Breast epithelium (tissue), 4 donors: ENCODE data around the gene DNAH9. TPM values are rescaled to one million over a fixed set of nuclear protein-coding genes. Genes with fewer than 3 reads are reported as not detected.

ENCODE experiments used
- DNase-seq, 2 donors: peaks; one replicate each; pipeline ENCODE4 v3.0.0-alpha.2; 2019; ENCODE audit warnings: low spot score in 2 of 2
- H3K27ac ChIP-seq, 2 donors: fragments of 200-600 bp; sonication (generic) in 1 of 2; one replicate each; pipeline ENCODE4 v1.5.1; 2016 to 2019; ENCODE audit warnings: mild to moderate bottlenecking in 1 of 2
- H3K27me3 ChIP-seq, 2 donors: fragments of 200-600 bp; sonication (generic) in 1 of 2; one replicate each; pipeline versions ENCODE4 v1.5.1 to v1.6.0; 2017 to 2019; ENCODE audit warnings: control low read depth in 1 of 2, mild to moderate bottlenecking in 1 of 2
- H3K36me3 ChIP-seq: fragments of 200-600 bp; one replicate; pipeline ENCODE4 v1.5.1; 2019
- H3K4me1 ChIP-seq, 2 donors: fragments of 200-600 bp; sonication (generic); one replicate each; pipeline ENCODE4 v1.5.1; 2016 to 2019; ENCODE audit warnings: control low read depth in 1 of 2
- H3K4me3 ChIP-seq, 3 donors: fragments of 200-600 bp; sonication (generic); 1 replicate in 2 of 3; 2 replicates in 1 of 3; pipeline ENCODE4 v1.5.1; 2016 to 2019; ENCODE audit warnings: mild to moderate bottlenecking in 3 of 3, moderate library complexity in 2 of 3
- H3K9me3 ChIP-seq, 2 donors: fragments of 200-600 bp; sonication (generic) in 1 of 2; one replicate each; pipeline ENCODE4 v1.5.1; 2016 to 2019; ENCODE audit warnings: control low read depth in 1 of 2
- POLR2A ChIP-seq: fragments of 450-650 bp; IDR thresholded peaks from one replicate; pipeline ENCODE4 v1.6.1; 2016; ENCODE audit warnings: antibody characterized with exemption, mild to moderate bottlenecking, moderate library complexity
- POLR2AphosphoS5 ChIP-seq, 3 donors: sonication (generic); formaldehyde crosslinking; IDR thresholded peaks; one replicate each; pipeline ENCODE4 v1.6.1; 2017; ENCODE audit warnings: antibody characterized with exemption in 3 of 3
- intact Hi-C: fragments of 100-400 bp; cut with DNase I; formaldehyde crosslinking; loops from one replicate; pipeline ENCODE4 v1.15.1; 2023; ENCODE audit warnings: low total_unique reads
- total RNA-seq, 3 donors: library from RNA; depleted of rRNA; stranded (reverse); fragments of >200 nt; gene quantifications; one replicate each; pipeline ENCODE4 v1.1.0, GENCODE V29; 2016
- TF ChIP-seq, protein P1 (sequence below), 3 donors: fragments of 450-650 bp; IDR thresholded peaks; one replicate each; pipeline ENCODE4 v1.5.1; 2016 to 2017; ENCODE audit warnings: antibody characterized with exemption in 3 of 3, mild to moderate bottlenecking in 3 of 3, moderate library complexity in 3 of 3

DNAH9 gene
- total RNA-seq, 3 donors from 2014 or later, result 0.66 to 3.5 (median 1.2) TPM

DNA sequence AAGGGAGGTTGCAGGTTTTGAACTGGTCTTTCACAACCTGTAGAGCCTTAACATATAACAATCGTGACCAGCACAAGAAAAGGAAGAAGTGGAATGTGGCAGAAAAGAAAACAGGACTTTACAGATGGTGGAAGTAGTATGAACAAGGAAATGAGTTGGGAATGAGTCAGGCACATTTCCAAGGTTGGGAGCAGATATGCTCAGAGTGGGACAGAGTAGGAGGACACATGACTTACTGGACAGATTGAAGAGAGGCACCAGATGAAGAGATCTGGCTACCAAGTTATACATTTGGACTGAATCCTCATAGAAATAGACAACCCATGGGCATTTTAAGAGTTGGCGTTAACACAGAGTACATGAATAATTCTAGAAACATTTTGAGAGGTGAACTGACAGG, 303.7 kb downstream of the DNAH9 start:
- H3K27me3 ChIP-seq, result no peaks in the 10 kb centered on the region
- intact Hi-C loops, result no loop called here

DNA sequence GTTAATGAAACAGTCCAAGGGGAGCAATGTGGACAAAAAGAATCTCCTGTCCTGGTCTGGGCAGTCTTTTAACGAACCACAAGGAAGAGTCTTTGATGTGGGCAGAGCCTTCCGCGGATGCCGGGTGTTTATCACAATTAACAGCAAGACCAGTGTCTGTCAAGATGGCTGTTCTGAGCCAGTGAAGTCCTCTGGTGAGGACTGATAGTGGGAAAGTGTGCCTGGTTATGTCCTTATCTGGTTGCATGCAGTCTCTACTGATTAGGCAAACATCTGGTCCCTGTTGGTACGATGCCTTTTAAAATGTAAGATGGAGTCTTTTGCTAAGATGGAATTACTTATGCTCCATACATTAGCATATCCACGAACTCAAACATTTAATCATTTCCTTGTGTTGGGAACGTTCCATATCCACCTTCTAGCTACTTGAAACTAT, 310.5 kb downstream of the DNAH9 start:
- Histone ChIP-seq H3K4me3 (no peak overlapping the region), H3K27me3 (no peaks in the 10 kb centered on the region), H3K36me3 (no peaks in the 10 kb centered on the region), H3K4me1 (no peaks in the 10 kb centered on the region), H3K9me3 (peaks cover 8 to 17% of the 10 kb centered on the region in 2 donors), H3K27ac (no peak overlapping the region)
- intact Hi-C loops, result no loop called here
- no peak for DNase-seq
- no peak for TF ChIP-seq POLR2AphosphoS5 (IDR thresholded peaks at IDR 0.05)
- no peak for TF ChIP-seq POLR2A
- TF ChIP-seq, protein P1, sequence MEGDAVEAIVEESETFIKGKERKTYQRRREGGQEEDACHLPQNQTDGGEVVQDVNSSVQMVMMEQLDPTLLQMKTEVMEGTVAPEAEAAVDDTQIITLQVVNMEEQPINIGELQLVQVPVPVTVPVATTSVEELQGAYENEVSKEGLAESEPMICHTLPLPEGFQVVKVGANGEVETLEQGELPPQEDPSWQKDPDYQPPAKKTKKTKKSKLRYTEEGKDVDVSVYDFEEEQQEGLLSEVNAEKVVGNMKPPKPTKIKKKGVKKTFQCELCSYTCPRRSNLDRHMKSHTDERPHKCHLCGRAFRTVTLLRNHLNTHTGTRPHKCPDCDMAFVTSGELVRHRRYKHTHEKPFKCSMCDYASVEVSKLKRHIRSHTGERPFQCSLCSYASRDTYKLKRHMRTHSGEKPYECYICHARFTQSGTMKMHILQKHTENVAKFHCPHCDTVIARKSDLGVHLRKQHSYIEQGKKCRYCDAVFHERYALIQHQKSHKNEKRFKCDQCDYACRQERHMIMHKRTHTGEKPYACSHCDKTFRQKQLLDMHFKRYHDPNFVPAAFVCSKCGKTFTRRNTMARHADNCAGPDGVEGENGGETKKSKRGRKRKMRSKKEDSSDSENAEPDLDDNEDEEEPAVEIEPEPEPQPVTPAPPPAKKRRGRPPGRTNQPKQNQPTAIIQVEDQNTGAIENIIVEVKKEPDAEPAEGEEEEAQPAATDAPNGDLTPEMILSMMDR (IDR thresholded peaks at IDR 0.05), result no peak

More for the DNA sequence above, 303.7 kb downstream of the DNAH9 start:
- H3K36me3 ChIP-seq, result no peaks in the 10 kb centered on the region
- H3K27ac ChIP-seq, result no peak overlapping the region
- TF ChIP-seq POLR2A (no peak), POLR2AphosphoS5 (IDR thresholded peaks at IDR 0.05) (no peak)
- TF ChIP-seq, protein P1 (IDR thresholded peaks at IDR 0.05), result no peak
- H3K9me3 ChIP-seq, result no peaks in the 10 kb centered on the region
- no peaks in the 10 kb centered on the region for H3K4me1 ChIP-seq
- no peak overlapping the region for H3K4me3 ChIP-seq
- no peak for DNase-seq

DNA sequence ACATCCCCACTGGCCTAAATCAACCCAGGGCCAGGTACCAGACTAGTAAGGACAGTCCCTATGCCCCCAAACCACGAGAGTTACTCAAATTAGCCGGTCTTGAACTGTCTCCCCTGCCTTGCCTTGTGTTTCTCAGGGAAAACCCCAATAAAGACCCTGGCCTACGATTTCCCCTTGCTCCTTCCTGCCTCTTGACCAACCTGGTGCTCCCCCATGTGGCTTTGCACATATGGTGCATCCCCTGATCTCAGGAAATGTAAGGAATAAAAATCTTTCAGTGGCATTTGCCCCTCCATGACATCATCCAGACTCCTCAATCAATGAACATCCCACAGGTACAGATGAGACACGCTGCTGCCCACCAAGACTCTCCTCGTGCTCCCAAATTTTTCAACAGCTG, 311.1 kb downstream of the DNAH9 start:
- no peaks in the 10 kb centered on the region for H3K4me1 ChIP-seq
- intact Hi-C loops, result no loop called here
- H3K9me3 ChIP-seq, result peaks cover 8 to 20% of the 10 kb centered on the region in 2 donors
- H3K27me3 ChIP-seq, result no peaks in the 10 kb centered on the region
- H3K4me3 ChIP-seq, result no peak overlapping the region
- TF ChIP-seq, protein P1 (IDR thresholded peaks at IDR 0.05), result no peak
- TF ChIP-seq POLR2A (no peak), POLR2AphosphoS5 (IDR thresholded peaks at IDR 0.05) (no peak)
- no peaks in the 10 kb centered on the region for H3K36me3 ChIP-seq
- no peak for DNase-seq
- H3K27ac ChIP-seq, result no peak overlapping the region

DNA sequence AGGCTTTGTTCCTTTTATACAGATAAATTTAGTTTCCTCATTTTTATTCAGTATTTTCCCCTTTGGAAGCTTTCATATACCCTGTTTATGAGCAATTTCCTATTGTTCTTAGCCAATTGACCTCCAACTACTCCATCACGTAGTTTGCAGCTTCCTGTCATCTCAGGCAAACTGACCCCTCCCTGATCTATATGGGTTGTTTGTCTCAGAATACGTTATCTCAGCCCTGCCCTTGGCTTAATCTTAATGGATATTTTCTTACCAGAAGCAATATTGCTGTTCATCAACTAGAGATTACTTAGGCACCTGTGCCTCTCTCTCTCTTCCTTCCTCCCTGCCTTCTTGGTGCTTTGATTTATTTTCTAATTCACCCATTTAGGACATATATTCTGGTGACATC, 317.8 kb downstream of the DNAH9 start:
- H3K4me3 ChIP-seq, result no peak overlapping the region
- peaks cover 8 to 20% of the 10 kb centered on the region in 2 donors for H3K9me3 ChIP-seq
- H3K27me3 ChIP-seq, result no peaks in the 10 kb centered on the region
- intact Hi-C loops, result no loop called here
- no peaks in the 10 kb centered on the region for H3K4me1 ChIP-seq
- TF ChIP-seq POLR2A (no peak), POLR2AphosphoS5 (IDR thresholded peaks at IDR 0.05) (no peak)
- TF ChIP-seq, protein P1 (IDR thresholded peaks at IDR 0.05), result no peak
- H3K27ac ChIP-seq, result no peak overlapping the region
- H3K36me3 ChIP-seq, result no peaks in the 10 kb centered on the region
- no peak for DNase-seq

DNA sequence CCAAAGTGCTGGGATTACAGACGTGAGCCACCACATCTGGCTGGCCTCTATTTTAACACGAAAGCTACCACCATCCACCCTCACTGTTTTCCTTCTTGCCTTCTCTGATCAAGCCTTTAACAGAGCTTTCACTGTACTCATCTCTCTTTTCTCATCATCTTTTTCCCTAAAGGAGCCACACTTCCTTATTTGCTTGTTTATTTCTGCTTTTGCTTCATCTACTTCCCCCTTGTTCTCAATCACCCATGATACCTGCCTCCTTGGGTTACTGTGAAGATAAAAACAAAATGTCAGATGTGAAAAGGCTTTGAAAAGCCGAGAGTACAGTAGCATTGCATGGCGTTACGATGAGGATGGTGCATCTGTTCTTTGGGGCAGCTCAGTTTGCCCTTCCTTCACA, 319.1 kb downstream of the DNAH9 start:
- no peak for TF ChIP-seq POLR2AphosphoS5 (IDR thresholded peaks at IDR 0.05)
- TF ChIP-seq, protein P1 (IDR thresholded peaks at IDR 0.05), result no peak
- no peak for TF ChIP-seq POLR2A
- intact Hi-C loops, result no loop called here
- H3K27ac ChIP-seq, result no peak overlapping the region
- DNase-seq, result no peak
- H3K9me3 ChIP-seq, result peaks cover 2 to 11% of the 10 kb centered on the region in 2 donors
- H3K27me3 ChIP-seq, result no peaks in the 10 kb centered on the region
- no peaks in the 10 kb centered on the region for H3K36me3 ChIP-seq
- H3K4me3 ChIP-seq, result no peak overlapping the region
- no peaks in the 10 kb centered on the region for H3K4me1 ChIP-seq
